Prostate gland (tissue), 2 donors: ENCODE data around the gene GALNT13.

Source experiments
- POLR2AphosphoS5 ChIP-seq: sonication (generic); formaldehyde crosslinking; IDR thresholded peaks from one replicate; pipeline ENCODE4 v1.6.1; 2017; ENCODE audit warnings: antibody characterized with exemption
- TF ChIP-seq, protein P1 (sequence below), 4 experiments: fragments of 200-600 bp in 2 of 4; fragments of 450-650 bp in 2 of 4; sonication (generic) in 2 of 4; IDR thresholded peaks; 1 replicate in 3 of 4; 2 replicates in 1 of 4; pipeline ENCODE4 v1.5.1; 2016 to 2019; ENCODE audit warnings: antibody characterized with exemption in 4 of 4, mild to moderate bottlenecking in 2 of 4, moderate library complexity in 2 of 4

DNA sequence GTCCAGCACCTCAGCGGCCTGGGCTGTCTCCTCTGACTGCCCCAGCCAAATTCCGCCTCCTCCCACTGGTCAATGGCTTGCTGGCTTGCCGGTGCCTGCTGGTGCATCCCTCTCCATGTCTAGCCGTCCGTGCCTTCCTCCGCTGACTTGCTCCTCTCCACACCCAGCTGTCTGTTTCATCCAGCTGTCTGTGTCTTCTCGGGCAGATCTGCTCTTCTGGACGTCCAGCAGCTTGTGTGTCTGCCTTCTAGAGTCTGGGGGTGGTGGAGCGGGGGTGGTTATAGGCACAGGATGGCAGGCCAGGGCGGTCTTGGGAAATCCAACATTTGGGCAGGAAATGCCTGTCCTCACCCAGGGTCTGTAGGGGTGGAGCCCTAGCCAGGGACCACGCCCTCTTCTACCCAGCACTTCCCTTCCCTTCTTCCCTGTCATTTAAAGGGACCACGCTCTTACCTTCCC is 369.2 kb downstream of the GALNT13 start:
- TF ChIP-seq, protein P1, sequence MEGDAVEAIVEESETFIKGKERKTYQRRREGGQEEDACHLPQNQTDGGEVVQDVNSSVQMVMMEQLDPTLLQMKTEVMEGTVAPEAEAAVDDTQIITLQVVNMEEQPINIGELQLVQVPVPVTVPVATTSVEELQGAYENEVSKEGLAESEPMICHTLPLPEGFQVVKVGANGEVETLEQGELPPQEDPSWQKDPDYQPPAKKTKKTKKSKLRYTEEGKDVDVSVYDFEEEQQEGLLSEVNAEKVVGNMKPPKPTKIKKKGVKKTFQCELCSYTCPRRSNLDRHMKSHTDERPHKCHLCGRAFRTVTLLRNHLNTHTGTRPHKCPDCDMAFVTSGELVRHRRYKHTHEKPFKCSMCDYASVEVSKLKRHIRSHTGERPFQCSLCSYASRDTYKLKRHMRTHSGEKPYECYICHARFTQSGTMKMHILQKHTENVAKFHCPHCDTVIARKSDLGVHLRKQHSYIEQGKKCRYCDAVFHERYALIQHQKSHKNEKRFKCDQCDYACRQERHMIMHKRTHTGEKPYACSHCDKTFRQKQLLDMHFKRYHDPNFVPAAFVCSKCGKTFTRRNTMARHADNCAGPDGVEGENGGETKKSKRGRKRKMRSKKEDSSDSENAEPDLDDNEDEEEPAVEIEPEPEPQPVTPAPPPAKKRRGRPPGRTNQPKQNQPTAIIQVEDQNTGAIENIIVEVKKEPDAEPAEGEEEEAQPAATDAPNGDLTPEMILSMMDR (IDR thresholded peaks at IDR 0.05), result no peak
- TF ChIP-seq POLR2AphosphoS5, result no peak
